ENCODE measurements around the gene CDKN2B.

The CDKN2B gene

DNA sequence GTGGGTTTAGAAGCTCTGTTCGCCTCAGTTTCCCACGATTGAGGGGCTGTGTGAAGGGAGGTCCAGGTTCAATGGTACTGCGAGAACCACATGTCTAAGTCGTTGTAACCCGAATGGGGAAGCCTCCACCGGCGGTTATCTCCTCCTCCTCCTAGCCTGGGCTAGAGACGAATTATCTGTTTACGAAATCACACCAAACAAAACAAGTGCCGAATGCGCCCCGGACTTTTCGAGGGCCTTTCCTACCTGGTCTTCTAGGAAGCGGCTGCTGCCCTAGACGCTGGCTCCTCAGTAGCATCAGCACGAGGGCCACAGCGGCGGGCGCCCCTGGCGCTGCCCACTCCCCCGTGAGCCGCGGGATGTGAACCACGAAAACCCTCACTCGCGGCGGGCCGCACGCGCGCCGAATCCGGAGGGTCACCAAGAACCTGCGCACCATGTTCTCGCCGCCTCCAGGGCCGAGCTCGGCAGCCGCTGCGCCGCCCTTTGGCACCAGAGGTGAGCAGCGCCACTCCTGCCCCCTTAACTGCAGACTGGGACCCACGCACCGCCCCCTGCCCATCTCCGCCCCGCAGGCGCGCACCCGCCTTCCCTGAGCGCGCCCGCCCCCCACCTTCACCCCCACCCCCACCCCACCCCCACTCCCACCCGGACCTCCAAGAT lies 15.1 kb downstream of the CDKN2B start, which contains the start of gene CDKN2A:
TSS of gene CDKN2A (minus strand) at position 500 of the 663 bp plus-strand sequence.
- DNase-seq (ENCODE audit: low read depth), result no peak

DNA sequence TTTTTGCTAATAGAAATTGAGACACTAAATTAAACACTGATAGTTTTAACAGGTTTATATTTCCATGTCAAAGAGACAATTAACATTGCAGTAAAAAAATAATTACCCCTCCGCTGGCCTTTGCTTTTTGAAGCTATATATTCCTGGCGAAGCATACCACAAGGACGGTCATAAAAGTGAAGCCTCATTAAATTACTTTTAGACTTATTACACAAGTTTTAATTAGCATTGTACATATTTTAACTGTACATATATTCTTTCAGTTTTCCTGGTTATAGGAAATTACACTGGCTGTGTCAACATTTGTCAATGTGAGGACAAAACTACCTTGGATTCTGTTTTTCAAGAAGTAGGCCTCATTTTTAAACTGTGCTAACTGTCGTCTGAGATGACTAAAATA lies 16.1 kb downstream of the CDKN2B start:
- DNase-seq (ENCODE audit: low read depth), result no peak

DNA sequence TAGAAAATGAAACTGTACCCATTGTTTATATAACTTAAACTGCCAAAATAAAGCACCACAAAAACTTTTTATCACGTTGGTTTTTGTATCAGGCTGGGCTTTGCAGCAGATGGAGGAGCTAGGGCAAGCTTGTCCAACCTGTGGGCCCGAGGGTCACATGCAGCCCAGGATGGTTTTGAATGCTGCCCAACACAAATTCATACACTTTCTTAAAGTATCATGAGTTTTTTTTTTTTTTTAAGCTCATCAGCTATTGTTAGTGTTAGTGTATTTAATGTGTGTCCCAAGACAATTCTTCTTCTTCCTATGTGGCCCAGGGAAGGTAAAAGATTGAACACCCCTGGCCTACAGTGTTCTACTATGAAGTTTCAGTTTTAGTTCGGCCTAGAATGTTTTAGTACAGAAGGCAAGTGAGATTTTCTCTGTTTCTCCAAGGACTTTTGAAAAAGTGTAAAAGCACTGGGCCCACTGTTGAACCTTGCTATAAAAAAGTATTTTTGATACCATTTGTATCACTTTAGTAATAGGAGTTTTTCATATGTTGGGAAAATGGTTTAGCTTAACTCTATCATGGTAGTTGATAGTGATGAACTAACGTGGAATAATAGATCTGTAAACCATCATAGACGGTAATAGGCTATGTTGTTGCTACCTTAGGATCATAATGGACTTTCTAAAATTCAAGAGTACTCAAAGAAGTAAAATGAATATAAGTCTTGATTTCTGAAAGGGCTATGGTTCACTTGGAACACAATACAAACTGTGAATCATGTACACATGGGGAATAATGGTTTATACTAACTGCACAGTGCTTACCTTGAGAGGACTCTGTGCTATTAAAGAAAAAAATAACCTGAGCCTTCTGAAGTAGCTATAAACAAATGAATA lies 17.8 kb downstream of the CDKN2B start:
- DNase-seq (ENCODE audit: low read depth), result no peak

DNA sequence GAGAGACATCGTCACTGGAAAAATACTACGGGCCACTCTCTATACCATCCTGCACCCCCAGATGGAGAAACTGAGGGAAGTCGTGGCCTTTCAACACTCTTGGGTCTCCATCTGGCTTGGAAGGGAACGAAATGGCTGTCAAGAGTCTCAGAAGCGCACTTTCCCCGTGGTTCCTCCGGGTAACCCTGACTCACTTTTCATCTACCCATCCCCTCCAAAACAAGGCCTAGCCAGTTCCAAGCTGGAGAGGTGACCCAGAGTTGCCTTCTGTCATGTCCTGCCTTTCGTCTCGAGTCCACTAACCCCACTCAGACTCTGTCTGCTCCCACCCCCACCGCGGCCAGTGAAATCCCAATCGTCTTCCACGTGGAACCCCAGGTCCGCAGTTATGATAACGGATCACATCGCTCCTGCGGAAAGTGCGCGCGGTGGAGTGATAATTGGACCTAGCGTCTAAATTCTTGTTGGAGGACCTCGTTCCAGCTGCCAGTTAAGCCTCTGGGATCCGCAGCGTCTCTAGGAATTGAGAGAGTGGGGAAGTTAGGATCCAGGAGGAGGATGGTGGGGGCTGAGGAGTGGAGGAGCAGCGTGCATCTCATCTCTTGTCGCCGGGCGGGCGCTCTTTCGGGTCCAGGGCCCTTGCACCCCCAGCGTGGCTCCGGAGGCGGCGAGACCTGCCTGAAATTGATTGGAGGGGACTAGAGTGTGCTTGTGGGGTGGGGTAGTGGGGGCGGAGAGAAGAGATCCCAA lies 19.5 kb downstream of the CDKN2B start:
- DNase-seq (ENCODE audit: low read depth), result no peak

DNA sequence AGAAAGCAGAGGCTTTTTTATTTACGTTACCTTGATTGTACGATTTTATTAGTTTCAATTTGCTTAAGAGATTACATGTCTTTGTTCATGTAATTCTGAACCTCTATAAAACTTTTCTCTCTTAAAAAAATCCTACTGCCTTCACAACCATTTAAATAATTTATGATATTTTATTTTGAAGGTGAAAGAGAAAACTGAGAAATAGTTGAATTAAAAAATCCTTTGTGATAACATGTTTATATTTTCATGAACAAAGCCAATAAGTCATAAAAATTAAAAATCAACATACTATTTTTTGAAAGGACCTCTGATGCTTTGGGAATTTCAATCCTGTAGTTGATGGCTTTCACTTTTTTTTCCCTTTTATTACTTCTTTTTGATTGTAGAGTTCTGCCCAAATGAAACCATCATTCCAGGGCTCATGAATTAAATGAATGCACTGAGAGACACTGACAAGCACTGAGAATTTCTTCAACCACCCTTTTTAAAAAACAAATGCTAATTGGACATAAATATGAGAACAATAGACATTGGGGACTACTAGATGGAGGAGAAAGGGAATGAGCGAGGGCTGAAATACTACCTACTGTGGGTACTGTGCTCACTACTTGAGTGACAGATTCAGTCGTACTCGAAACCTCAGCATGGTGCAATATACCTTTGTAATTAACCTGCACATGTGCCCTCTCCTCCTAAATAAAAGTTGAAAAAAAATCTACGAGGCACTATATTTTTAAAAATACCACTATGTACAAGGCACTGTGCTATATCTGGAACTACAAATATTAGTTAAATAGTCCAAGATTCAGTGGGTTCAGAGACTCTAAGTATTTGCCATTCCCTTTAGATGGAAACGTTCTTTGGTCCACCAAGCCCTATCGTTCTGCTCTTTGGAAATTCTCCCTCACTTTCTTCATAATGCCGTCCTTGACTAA lies 20.8 kb downstream of the CDKN2B start:
- no peak for DNase-seq (ENCODE audit: low read depth)

DNA sequence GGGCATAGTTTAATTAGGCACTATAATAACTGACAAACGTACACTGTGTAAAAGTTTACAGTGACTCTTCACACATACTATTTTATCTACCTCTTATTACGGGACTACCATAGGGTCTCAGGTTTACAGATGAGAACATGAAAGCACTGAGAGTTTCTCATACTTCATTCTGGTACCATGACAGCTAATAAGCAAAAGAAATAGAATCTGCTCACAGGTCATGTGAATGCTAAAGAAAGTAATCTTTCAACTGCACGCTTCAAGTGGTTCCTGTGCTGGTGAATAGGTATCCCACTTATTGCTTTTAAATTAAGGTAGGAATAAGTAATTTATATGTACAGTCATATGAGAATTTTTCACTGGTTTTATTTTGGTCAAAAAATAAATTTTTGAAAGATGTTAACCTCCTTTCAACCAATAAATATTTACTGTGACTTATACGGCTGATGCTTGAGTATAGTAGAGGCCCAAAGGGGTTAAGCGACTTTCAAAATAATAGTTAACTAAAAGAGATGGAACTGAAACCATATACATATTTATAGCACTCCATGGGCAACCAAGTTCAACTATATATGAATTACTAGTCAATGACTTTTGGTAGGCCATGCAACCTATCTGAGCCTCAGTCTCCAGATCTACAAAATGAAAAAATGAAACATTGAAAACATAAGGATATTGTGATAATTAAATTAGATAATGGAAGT lies 23.0 kb downstream of the CDKN2B start:
- DNase-seq (ENCODE audit: low read depth), result no peak

DNA sequence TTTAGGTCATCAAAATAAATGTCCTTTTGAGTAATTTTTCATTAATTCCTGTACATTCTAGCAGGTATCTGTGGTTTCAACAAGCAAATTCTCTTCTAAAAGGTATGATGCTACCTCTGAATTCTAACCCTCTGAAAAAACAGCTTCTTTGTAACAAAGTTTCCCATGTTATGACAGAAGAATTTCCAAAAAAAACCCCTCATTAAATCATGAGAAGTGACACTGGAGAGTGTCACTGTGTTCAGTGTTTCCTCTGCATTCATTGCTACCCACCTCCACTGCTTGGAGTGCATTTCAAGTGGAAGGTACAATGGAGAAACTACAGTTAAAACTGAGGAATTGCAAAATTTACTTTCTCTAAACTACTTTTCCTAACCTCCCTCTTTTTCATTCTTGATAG lies 25.0 kb downstream of the CDKN2B start:
- no peak for DNase-seq (ENCODE audit: low read depth)

DNA sequence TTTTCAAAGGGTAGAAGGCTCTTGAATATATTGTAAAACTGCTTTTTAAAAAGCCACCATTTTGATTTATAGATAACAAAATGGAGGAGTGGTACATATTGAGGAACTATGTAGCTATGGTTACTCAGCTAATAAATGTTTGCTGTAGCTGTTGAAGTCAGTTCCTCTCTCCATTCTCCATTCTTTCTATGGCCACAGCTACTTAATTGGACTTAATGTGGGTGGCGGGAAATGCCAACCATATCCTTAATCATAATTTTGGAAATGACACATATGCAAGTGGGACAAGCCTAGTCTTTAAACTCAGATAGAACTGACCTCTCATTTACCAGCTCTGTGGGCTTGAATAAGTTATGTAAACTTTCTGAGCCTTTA lies 25.6 kb downstream of the CDKN2B start:
- DNase-seq (ENCODE audit: low read depth), result no peak

DNA sequence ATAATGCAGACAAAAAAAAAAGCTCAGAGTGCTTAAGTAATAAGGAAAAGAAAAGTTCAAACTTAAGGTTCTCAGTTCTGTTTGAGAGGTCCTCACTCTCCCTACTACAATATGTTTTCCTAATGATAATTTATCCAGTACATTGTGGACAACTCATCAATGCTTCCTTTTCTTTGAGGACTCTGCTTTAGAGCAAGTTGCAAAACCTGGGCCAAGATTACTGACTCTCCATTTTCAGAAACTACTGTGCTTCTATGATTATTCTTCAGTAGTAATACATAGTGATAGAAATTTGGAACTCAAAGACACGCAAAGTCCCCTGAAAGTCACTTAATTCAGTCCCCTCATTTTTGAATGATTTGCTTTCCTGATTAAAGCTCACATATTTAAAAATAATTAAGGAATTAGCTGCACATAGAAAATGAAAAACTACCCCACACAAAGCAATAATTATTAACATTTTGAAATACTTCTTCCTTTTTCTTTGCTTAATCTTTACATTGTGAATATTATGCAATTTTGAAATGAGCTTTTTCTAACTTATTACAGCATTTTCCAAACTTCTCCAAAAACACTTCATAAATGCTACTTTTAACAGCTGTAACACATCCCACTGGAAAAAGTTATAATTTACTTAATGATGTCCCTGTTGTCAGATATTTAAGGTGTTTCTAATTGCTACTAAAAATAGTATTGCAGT lies 26.1 kb downstream of the CDKN2B start:
- no peak for DNase-seq (ENCODE audit: low read depth)

DNA sequence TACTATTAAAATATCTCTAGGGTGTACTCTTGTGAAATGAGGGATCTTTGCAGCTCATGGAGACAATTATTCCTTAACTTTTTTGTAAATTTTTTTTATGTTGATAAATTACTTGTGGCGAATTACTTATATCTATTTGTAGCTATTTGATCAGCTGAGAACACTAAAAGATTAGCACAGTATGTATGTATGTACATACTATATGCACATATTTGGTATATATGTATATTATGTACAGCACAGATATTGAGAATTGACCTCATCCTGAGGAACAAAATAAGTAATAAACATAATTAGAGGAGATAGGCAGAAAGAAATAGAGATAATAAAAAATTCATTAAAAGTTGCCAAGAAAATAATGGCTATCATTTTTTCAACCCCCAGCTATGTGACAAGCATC lies 26.7 kb downstream of the CDKN2B start:
- DNase-seq (ENCODE audit: low read depth), result no peak

DNA sequence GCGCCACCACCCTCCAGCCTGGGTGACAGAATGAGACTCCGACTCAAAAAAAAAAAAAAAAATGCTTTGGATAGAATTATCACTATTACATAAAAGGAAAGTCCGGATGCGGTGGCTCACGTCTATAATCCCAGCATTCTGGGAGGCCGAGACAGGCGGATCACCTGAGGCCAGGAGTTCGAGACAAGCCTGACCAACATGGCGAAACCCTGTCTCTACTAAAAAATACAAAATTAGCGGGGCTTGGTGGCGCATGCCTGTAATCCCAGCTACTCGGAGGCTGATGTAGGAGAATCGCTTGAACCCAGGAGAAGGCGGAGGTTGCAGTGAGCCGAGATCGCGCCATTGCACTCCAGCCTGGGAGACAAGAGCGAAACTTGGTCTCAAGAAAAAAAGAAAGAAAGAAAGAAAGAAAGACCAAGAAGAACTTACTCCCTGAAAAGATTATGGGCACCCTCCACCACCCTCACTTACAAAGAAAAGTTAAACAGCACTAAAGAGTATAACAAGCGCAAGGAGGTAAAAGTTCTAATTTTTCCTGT lies 32.7 kb downstream of the CDKN2B start:
- no peak for DNase-seq (ENCODE audit: low read depth)

DNA sequence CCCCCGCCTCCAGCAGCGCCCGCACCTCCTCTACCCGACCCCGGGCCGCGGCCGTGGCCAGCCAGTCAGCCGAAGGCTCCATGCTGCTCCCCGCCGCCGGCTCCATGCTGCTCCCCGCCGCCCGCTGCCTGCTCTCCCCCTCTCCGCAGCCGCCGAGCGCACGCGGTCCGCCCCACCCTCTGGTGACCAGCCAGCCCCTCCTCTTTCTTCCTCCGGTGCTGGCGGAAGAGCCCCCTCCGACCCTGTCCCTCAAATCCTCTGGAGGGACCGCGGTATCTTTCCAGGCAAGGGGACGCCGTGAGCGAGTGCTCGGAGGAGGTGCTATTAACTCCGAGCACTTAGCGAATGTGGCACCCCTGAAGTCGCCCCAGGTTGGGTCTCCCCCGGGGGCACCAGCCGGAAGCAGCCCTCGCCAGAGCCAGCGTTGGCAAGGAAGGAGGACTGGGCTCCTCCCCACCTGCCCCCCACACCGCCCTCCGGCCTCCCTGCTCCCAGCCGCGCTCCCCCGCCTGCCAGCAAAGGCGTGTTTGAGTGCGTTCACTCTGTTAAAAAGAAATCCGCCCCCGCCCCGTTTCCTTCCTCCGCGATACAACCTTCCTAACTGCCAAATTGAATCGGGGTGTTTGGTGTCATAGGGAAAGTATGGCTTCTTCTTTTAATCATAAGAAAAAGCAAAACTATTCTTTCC lies 34.2 kb downstream of the CDKN2B start:
- DNase-seq (ENCODE audit: low read depth), result no peak

DNA sequence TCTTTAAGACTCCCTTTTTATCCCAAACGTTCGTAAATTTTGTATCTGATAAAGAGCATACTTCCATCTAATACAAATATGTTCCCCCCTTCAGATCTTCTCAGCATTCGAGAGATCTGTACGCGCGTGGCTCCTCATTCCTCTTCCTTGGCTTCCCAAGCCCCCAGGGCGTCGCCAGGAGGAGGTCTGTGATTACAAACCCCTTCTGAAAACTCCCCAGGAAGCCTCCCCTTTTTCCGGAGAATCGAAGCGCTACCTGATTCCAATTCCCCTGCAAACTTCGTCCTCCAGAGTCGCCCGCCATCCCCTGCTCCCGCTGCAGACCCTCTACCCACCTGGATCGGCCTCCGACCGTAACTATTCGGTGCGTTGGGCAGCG lies 34.8 kb downstream of the CDKN2B start:
- no peak for DNase-seq (ENCODE audit: low read depth)

DNA sequence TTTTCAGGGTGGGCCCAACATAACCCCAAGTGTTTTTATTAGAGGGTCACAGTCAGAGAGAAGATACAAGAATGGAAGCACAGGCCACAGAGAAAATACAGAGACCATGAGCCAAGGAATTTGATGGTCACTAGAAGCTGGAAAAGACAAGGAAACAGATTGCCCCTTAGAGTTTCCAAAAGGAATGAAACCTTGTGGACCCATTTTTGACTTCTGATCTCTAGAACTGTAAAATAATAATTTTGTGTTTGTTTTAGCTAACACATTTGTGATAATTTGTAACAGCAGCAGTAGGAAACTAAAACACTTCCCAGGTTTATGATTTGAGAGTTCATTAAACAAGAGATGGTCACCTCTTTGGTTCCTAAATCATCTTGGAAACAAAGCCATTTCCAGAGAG lies 36.7 kb downstream of the CDKN2B start:
- DNase-seq (ENCODE audit: low read depth), result no peak

DNA sequence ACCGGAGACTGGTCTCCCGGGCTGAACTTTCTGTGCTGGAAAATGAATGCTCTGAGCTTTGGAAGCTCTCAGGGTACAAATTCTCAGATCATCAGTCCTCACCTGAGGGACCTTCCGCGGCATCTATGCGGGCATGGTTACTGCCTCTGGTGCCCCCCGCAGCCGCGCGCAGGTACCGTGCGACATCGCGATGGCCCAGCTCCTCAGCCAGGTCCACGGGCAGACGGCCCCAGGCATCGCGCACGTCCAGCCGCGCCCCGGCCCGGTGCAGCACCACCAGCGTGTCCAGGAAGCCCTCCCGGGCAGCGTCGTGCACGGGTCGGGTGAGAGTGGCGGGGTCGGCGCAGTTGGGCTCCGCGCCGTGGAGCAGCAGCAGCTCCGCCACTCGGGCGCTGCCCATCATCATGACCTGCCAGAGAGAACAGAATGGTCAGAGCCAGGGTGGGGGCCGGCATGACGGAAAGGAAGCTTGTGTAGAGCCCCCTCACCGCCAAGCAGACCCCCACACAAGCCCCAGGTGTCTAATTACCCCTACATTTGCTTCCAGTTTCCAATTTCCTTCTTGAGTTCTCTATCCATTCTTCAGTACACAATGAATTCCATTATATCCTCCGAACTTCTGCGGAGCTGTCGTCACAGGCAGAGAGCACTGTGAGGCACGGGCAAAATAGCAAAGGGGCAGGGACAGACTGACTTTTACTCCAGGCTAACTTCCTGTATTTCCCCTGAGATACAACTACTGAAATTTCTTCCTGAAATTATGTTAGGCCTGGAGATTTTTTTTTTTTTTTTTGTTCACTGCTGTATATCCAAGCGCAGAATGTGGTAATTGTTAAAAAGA lies 38.1 kb downstream of the CDKN2B start:
- no peak for DNase-seq (ENCODE audit: low read depth)

DNA sequence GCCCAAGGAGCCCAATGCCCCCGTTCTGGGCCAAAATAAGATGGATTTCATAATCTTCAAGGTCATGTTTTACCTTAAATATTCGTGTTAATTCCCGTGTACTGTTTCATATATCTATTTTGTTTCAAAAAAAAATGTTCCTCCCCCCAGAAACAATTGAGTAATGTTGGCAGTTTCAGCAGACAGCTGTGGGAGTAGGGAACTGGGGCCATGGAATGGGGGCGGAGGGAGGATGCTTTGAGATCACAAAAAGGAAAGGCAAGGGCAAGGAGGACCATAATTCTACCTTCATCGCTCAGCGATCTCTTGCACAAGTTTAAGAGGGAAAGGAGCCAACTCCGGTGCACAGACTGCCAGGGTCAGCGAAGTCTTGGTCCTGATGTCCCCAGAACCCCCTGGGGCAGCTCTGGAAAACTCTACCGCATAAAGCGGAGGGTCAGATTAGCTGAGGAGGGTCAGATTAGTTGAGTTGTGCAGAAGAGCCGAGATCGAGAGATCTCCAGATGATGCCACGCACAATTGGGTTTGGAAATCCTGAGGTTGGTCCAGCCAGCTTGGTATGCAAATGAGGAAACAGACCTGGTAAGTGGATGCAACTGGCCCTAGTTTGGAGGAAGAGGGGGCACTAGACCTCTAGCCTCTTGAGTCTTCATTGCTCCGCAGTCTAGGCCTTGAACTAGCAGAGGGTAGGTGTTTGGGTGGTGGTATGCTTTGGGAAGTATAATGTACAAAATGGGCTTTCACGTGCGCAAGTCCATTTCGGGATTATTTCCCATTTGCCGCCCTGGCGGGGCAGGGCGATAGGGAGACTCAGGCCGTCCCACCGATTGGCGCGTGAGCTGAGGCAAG lies 38.9 kb downstream of the CDKN2B start:
- no peak for DNase-seq (ENCODE audit: low read depth)

DNA sequence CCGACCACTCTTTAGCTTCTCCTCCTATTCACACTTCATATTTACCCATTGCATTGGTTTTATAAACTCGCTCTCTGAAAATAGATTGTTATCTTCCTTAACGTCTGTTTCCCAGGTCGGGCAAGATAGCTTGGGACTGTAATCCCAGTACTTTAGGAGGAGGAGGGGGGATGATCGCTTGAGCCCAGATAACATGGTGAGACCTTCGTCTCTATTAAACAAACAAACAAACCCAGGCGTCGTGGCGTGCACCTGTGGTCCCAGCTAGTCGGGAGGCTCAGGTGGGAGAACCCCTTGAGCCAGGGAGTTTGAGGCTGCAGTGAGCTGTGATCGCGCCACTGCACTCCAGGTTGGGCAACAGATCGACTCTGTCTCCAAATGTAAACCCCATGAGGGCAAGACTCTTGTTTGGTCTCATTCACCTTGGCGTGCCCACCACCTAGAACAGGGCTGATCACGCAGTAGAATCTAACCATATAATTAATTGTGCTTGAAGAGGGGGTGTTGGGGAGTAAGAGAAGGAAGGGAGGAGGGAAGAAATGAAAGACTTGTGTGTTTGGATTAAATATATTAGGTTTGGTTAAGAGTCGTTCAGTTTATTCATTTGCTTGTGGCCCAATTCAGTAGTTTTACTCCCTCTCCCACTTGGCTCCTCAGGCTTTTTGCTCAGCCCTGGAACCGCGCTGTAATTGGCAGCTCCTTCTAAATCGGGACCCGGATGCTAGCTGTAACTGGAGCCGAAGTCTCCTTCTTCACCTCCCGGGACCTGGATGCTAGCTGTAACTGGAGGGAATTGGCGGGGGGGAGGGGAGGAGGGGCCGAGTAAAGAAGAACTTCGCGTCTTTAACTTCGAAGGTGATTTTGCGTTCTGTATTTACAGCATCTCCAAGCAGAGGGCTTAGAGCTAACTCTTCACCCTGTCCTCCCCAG lies 39.8 kb downstream of the CDKN2B start:
- DNase-seq (ENCODE audit: low read depth), result no peak

All from activated gamma-delta T cell treated with anti-CD3 and anti-CD28 coated beads, Interleukin-2, amount 50 U/mL, for 16 hours (primary cell).